ENCODE measurements around the gene PHEX.
A peak's percentile ranks its signal among the peaks of the same experiment; 100 is the strongest.

The PHEX gene

DNA sequence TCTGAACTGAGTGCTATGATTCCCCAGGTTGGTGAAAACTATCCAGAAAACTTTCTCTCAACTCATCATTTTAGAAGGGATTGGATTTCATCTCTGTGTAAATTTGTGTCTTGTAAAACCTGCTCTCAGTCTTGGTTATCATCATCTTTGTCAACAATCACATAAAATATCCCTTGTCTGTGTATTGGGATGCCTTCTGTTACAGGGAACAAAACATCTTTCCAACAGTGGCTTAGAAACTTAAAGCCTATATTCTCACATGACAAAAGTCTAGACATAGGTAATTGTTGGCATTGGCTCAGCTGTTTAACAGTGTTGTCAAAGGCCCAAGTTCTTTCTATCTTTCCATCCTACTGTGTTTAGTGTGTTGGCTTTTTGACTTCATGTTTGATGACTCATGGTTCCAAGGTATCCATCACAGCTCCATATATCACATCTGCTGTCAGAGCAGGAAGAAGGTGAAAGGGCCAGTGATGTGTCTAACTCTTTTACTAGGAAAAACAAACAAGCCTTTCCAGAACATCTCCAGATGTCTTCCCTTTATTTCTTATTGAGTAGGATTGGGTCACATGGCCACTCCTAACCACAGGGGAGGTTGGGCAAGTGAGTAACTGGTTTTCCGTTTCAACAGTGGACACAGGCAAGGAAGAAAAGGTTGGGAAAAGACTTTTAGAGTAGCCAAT lies 65.0 kb downstream of the PHEX start:
- no peak for FAIRE-seq

DNA sequence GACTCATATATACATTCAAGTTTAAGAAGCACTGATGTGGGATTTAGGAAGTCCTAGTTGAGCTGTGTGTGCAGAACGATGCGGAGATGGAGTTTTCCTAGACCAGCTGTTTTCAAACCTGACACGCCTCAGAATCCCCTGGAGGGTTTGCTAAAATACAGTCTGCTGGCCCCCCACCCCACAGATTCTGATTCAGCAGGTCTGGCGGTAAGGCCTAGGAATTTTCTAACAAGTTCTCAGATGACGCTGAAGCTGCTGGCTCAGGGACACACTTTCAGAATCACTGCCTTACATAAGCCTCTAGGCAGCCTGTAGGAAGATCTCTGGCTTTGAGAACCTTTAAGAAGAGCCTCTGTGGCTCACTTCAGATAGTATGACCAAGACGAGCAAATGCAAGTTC lies 73.1 kb downstream of the PHEX start:
- DNase-seq (ENCODE audit: insufficient read length, low spot score) = no peak
- FAIRE-seq = no peak

More for the DNA sequence above, 65.0 kb downstream of the PHEX start:
- DNase-seq (ENCODE audit: insufficient read length, low spot score) = no peak

DNA sequence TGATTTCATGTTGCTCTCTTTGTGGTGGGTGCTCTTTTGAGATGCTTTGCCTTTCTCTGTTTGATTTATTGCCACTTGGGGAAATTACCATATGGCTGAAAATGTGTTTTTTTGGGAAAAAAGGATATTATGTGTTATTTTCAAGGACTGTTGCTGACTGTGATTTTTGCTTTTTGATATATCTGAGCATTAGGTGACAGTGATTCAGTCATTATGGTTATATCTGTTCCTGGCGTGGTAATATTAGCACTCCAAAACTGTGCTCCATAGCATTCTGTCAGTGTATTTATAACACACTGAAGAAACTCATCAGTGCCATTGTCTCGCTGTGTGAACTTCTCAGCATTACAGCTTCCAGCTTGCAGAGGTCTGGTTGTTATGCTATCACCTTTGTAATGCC lies 73.8 kb downstream of the PHEX start:
- no peak for FAIRE-seq
- no peak for DNase-seq (ENCODE audit: insufficient read length, low spot score)

DNA sequence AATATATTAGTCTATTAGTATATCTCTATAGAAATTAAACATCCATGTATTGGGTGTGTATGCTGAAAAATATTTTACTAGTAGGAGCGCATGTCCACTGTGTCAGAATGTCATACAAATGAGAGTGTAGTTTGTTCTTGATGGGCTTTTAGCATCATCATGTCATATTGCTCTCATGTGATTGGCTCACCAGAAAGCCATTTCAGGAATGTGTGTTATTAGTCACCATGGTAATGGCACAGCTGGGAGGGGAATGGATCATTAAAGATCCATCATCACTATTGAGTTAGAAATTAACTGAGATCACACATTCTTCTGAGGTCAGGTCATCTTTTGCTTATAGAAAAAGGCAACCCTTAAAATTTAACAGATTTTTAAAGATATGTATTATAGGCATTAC lies 77.3 kb downstream of the PHEX start:
- DNase-seq (ENCODE audit: insufficient read length, low spot score) (no peak), FAIRE-seq (no peak)

DNA sequence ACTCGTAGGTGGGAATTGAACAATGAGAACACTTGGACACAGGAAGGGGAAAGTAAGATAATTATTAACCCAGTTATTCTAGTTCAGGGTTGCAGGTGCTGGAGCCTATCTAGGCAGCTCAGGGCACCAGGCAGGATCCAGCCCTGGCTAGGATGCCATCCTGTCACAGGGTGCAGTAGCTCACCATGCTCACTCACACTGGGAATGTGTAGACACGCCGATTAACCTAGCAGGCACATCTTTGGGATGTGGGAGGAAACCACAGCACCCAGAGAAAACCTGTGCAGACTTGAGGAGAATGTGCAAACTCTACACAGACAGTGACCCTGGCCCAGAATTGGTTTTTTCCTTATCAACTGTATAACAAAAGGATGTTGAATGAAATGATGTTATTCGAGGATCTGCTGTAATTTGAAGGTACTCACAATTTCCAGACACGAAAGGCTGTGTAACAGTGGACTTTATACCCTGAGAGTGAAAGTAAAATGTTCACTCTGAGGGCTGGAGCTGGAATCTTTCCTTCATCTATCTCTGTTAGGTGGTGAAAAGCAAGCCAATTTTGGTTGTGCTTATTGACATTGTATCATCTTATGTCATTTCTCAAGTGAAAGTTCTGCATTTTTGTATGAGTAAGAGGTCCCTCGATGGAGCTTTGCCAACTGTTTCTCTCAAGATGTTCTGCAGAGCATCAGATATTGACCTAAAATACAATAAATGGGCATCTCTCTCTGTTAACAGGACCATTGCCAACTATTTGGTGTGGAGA lies 78.8 kb downstream of the PHEX start:
- no peak for FAIRE-seq
- DNase-seq (ENCODE audit: insufficient read length, low spot score) = no peak

DNA sequence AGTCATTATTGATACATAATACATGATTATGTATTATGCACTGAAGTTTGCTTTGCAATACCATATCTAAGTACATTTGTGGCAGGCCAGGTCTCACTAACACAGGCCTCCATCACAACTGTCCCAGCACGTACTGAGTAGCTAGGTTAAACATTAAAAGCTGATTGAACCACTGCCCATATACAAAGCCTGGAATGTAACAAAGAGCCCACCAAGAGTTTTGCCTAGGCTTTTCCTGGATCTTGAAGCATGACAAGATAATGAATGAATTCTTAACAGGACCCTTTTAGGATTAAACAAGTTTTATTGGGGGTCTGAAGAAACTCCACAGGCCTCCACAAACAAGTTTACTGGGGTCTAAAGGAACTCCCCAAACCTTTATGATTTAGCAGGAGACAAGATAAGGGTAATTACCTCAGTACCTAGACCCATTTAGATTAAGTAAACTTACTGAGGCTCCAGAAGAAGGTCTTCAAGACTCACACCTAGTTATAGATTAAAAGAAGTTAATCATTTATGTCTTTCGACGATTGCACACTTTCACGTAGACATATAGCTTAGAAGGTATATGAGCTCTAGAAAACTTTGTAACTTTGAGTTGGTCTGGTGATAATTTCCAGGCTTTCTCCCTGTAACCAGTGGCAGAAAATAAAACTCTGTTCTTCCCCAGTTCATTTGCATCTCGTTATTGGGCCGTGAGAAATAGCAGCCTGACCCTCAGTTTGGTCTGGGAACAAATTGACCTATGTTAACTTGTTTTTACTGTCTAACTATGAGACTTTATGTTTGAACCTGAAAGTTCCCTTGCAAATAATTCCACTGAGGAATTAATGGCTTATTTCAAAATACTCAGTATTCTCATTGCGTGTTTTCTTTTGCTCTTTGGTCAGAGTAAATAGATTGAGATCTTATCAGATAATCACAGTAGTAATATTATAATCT lies 84.8 kb downstream of the PHEX start:
- FAIRE-seq = peak; percentile 73

DNA sequence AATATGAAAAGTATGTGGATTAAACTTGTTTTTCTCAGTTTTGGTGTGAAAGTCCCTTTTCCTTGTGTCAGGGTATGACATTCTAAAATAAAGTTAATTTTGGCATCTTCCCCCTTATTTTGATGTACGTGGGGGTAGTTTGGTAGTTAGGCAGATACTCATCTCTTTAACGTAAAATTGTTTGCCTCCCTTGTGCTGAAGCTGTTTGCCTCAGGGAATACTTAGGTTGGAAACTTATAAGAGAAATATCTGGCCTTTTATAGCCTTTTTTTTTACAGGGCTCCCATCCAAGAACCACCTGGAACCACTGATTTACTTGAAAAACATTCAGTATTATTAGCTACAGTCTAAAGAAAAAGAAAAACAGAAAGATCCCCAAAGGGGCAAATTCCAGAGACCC lies 85.5 kb downstream of the PHEX start:
- DNase-seq (ENCODE audit: insufficient read length, low spot score) (no peak), FAIRE-seq (no peak)

More for the DNA sequence above, 84.8 kb downstream of the PHEX start:
- DNase-seq (ENCODE audit: insufficient read length, low spot score) = no peak

DNA sequence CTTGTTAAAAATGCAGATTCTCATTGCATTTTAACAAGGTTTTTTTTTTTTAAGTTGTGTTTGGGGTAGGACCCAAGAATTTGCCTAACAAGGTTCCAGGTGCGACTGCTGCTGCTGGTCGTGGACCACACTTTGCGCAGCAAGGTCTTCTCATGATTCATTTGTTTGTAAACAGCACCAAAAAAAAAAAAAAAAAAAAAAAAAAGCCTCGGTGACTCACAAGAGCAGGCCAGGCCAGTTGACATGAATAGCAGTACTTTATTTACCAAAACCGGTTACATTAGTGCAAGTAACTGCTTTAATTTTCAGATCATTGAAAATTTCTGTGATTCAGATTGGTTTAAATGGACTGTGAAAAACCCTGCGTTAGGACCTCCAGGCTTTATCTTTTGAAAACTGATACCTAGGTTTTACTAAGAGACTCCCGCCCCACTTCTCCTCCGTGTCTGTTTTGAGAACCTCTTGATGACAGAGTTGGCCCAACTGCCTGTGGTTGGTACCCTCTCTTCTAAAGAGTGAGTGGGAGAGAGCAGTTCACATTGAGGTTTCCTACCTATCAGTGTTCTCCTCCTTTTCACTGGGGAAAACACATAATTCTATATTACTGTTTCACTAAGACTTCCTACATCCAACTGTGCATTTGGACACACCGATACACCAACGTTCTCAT lies 86.2 kb downstream of the PHEX start:
- no peak for DNase-seq (ENCODE audit: insufficient read length, low spot score)
- peak; percentile 31 for FAIRE-seq

DNA sequence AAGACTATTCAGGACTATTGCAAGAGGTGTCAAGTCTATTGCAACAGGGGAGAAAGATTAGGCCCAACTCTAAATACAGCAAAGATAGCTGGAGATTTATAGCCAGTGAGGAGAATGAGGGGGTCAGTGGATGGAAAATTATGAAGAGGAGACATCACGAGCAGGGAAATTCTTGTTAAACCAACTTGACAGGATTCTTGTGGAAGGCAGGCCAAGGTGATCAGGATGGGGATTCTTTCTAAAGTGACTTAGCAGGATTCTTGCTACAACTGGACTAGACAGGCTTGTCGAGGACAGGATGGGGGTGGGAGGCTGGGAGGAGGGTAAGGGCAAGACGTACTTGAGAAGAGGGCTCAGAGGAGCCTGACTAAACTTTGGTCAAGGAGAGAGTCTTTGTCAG lies 89.0 kb downstream of the PHEX start:
- DNase-seq (ENCODE audit: insufficient read length, low spot score) = no peak
- FAIRE-seq = no peak

DNA sequence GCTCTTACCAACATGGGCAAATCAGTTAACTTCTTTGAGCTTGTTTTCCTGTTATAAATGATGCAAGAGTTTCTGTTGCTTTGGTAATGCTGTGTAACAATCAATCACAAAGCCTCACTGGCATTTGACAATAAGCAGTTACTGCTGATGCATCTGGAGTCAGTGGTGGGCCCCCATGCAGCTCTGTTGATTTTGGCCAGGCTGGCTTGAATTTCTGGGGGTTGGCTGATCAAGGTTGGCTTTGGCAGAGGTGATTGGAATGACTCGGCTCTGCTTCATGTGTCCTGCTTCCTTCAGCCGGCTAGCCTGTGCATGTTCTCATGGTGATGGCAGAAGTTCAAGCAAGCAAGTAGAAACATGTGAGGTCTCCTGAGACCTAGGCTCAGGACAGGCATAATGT lies 90.4 kb downstream of the PHEX start:
- FAIRE-seq (no peak), DNase-seq (ENCODE audit: insufficient read length, low spot score) (no peak)

DNA sequence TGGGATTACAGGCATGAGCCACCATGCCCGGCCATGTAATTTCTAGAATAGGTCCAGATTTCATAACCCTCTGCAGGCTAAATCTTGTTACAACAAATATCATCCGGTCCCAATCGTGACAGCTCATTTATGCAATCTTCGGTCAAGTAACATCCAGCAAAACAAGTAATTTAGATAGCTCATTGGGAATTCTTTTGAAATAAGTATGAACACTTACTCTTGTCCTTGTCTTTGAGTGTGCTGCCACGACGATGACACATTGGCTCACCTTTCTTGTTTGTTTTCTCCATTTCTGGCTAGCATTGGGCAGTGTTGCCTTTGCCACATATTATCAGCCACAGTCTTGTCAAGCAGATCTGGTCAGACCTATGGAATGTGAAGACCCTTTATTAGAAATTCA lies 92.0 kb downstream of the PHEX start:
- FAIRE-seq = no peak
- DNase-seq (ENCODE audit: insufficient read length, low spot score) = no peak

DNA sequence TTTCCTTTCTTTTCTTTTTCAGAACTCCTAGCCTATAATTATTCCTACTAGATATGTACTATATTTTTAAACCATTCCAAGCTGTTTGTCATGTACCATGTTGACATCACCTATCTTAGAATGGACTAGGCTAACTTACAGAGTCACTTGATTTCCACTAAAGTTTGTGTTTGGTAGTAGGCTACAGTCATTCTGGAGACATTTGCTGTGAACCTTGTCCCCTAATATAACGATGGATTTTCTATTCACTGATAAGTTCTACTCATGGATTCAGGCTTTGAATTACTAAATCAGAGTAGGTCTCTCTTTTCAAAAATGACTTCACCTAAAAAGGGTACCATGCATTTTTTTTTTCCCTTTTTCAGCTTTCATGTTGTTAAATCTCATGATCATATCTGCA lies 93.4 kb downstream of the PHEX start:
- DNase-seq (ENCODE audit: insufficient read length, low spot score) (no peak), FAIRE-seq (no peak)

DNA sequence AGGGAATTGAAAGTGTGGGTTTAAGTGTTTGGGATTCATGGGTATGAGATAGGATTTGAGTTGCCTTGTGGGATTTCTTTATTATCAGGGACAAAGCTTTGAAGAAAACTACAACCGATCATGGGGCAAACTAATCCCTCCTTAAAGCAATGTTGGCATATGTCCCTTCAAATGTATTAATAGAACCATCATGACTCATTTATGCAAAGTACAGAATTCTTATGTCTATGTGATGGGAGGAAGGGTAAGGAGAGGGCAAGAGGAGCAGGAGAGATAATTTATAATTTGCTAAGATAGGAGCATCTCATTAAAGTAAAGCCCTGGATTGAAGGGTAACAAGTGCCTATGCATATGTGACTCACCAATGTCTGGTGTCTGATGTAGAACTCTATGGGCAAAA lies 94.2 kb downstream of the PHEX start:
- DNase-seq (ENCODE audit: insufficient read length, low spot score) (no peak), FAIRE-seq (peak; percentile 56)

DNA sequence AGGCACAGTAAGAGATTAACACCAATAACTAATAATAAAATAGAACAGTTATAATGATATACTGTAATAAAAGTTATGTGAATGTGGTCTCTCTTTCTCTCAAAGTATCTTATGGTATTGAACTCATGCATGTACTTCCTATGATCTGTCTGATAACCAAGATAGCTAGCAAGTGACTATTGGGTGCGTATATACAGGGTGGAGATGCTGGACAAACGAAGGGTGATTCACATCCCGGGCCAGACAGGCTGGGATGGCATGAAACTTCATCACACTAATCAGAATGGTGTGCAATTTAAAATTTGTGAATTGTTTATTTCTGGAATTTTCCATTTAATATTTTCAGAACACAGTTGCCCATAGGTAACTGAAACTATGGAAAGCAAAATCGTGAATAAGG lies 96.8 kb downstream of the PHEX start:
- DNase-seq (ENCODE audit: insufficient read length, low spot score) (no peak), FAIRE-seq (no peak)

DNA sequence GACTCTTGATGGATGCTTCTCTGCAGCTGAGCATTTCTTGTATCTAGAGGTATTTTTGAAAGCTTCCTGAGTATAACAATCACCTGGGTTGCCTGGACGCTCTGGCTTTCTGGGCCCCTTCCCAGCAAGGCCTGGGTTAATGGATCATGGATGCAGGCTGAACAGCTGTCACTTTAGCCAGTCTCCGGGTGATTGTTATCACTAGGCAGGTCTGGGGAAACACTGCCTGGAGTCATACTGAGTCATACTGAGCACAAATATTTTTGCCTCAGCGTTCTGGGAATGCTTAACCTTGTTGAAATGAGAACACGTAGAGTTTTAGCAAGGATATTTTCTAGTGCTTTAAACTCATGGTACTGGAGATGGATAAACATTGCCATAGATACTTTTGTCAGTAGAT lies 102.6 kb downstream of the PHEX start:
- DNase-seq (ENCODE audit: insufficient read length, low spot score) (no peak), FAIRE-seq (no peak)

DNA sequence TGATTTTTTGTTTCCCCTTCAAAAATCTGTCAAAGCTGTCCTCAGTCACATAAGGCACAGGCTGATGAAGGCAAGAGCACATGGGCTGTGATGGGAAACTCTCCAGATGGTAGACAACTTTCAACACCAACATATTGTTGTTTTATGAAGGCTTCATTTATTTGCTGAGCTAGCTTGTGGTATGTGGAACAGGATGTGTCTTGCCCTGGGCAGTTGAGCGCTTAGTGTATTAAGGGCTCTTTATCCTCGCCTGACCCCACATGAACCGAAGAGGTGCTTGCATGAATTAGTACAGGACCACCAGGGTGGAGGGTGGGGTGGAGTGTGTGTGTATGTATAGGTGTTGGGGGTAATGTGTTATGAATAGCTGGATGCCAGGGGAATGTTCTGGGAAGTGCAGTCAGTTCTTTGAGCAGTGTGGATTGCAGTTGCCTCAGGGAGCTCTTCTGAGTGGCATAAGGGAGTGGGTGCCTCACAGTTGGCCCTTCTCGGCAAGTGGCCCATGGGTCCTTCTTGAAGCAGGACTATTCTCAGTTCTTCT lies 103.1 kb downstream of the PHEX start:
- FAIRE-seq = no peak
- DNase-seq (ENCODE audit: insufficient read length, low spot score) = no peak

DNA sequence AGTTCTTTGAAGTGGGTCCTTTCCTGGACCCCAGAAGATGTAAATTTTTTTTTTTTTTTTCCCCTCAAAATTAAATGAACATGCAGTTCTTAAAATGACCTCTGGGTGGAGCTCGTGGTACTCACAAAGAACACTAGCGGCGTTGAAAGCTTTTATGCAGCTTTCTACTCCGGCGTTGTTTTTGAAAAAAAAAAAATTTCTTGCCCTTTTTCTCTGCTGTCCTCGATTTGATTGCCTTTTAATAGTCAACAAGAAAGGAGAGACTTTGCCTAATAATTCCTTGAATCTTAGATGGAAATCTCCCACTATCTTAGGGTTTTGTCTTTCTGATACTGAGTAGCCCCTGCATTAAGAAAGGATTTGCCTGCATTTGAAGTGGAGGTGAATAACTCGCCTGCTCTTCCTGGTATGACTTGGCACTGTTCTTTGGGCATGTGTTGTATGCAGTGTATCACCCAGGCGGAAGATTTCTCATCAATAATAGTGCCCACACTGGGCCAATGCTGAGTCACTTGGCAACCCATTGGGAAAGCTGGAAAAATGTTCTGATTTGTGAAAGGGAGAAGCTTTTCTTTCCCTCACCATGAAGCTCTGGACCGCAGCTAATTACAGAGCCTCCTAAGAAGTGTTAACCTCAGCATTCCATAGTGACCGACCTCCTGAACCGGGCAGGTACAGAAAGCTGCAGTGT lies 104.0 kb downstream of the PHEX start:
- peak; percentile 5 for DNase-seq (ENCODE audit: insufficient read length, low spot score)

DNA sequence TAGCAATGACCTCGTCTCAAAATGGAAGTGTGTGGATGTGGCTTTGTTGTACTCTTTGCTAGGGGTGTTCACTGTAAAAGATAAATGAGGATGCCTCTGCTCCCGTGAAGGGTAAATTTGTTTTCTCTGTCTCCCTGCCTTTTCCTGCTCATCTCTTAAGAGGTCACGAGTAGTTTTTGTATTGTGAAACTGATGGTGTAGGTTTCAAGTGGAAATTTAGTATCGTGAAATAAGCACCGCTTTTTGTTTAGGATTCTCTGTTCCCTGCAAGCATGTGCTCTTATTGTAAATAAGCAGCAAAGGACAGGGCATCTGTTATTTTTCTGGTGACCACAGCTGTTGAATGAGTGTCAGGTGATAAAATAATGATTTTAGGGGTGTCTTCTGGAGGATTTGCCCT lies 104.6 kb downstream of the PHEX start:
- no peak for DNase-seq (ENCODE audit: insufficient read length, low spot score)
- no peak for FAIRE-seq

More for the DNA sequence above, 104.0 kb downstream of the PHEX start:
- peak; percentile 81 for FAIRE-seq

DNA sequence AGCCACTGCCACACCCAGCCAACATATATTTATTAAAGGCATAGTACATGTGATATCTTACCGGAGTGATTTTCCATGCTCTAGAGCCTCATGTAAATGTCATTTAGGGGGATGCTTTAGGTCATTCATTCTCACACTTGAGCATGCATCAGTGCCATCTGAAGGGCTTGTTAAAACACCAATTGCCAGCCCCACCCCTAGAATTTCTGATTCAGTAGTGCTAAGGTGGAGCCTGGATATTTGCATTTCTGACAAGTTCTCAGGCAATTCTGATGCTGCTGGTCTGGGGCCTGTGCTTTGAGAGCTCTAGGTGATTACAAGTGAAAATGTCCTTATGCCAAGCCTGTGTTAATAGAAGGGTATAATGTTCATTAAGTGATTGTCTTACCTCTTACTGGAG lies 107.7 kb downstream of the PHEX start:
- FAIRE-seq (no peak), DNase-seq (ENCODE audit: insufficient read length, low spot score) (no peak)

Measured in GM19239 (cell line).